NCI-H146 treated with DMSO at 0.1 percent for 48 hours (cell line): Measurements from ENCODE around the gene DNAJC13.

Source experiments
- DNase-seq: peaks from one replicate; lab custom pipeline; 2025; ENCODE audit not compliant: unreplicated experiment; lab: John Stamatoyannopoulos, UW

DNAJC13 gene

GRCh38 chr3:132543011-132543739, 125.9 kb downstream of the DNAJC13 start:
- DNase-seq: no peak

- no peak for DNase-seq
Observed at GRCh38 chr3:132544130-132544529, 126.8 kb downstream of the DNAJC13 start.

DNA sequence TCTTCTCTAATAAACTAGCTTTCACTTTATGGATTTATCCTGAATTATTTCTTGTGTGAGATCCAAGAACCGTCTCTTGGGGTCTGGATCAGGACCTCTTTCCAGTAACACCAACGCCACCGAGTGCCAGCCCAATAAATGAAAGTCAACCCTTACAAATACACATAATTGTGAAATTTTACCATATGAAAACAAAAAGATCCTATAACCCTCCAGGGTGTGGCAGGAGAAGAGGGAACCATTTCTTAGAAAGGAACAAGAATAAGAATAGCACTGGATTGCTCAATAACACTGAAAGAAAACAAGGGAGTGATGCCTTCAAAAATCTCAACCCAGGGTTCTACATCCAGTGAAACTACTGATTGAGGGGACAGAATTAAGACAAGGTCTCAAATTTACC, 128.2 kb downstream of the DNAJC13 start:
- no peak for DNase-seq

- DNase-seq: no peak
Observed at GRCh38 chr3:132549169-132549568, 131.9 kb downstream of the DNAJC13 start.

DNA sequence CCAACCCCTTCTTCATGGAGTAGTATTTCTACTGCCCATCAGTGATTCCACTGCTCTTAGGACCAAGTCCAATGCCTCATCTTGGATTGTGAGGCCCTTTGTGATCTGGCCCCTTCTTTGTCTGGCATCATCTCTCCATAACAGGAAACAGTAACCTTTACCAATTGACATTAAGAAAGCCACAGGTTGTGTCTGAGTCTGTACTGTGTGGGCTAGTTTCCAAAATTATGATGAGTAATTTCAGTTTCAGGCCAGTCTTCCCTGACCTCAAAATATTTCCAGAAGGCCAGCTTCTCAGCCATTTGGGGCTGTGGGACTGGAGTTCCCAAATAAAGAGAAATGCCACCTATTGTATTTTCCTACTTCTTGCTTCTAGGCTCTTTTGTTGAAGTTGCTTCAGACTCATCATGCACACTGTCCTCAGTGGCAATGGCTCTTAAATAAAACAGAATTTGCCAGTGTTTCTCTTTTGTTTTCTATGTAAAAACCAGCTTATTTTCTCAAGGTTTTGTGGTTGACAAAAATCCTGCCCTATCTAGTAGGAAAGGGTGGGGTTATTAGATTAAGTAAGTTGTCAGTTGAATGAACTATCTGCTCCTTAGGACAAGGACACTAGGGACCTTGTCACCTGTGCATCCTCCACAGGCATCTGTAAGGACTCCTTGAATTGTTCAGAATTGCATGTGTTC, 132.7 kb downstream of the DNAJC13 start:
- DNase-seq: no peak

DNA sequence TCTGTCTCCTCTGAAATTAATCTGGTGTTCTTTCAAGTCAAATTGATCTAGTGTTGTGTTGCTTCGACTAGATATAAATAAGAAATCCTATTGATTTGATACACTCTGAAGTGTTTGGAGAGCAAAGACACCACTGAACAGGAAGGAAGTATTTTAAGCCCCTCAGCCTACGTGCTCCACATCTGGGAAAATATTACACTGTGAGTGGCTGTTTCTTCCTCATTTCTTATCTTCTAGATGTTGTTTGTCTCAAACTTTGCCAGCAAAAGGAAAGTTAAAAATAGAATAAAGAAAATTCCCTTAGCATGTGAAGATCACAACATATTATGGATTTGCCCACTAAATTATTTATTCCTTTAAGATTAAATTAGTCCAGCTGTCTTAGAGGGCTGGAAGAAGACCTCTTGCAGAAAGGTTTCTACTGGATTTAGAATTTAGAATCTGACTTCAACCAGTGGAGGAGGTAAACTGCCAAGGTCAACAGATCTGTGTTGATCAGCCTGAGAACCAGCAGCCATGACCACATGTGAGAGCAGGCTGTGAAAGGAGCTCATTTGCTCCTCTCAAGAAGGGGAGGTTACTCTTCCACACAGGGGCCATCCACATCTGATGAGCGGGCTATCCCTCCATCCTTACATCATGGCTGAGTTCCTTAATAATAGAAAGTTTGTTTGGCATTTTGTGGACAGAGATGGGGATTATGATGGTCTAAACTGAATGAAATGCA, 133.4 kb downstream of the DNAJC13 start:
- DNase-seq: no peak

DNA sequence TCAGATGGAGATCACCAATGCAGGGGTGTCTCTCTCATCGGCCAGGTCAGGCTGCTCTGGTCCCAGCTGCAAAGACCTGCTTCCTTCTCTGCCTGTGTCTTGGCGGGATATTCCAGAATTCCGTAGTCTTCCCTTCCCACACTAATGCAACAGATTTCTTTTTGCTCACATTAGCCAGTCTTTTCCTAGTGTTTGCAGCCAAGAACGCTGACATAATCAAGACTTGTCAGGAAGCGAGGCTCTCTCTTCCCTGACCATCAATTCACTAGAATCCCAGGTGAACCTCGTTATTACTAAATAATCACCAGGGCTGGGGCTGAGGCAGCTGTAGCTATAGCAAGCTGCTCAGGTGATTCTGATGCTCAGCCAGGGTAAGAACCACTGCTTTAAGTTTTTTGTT, 136.5 kb downstream of the DNAJC13 start:
- DNase-seq: no peak

DNA sequence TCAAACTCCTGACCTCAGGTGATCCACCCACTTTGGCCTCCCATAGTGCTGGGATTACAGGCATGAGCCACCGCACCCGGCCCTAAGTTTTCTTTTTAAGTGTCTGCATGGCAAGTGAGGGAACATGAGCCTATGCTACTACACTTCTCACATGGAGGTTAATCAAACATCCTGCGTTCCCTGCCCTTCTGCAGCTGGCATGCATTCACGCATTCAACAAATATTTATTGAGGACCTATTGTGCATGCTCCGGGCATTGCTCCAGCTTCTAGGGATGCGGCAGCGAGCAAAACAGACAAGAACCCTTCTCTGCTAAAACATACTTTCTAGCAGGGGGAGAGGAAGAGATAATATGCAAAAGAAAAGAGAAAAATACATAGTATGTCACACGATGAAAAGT, 137.1 kb downstream of the DNAJC13 start:
- DNase-seq: peak; percentile 90

DNA sequence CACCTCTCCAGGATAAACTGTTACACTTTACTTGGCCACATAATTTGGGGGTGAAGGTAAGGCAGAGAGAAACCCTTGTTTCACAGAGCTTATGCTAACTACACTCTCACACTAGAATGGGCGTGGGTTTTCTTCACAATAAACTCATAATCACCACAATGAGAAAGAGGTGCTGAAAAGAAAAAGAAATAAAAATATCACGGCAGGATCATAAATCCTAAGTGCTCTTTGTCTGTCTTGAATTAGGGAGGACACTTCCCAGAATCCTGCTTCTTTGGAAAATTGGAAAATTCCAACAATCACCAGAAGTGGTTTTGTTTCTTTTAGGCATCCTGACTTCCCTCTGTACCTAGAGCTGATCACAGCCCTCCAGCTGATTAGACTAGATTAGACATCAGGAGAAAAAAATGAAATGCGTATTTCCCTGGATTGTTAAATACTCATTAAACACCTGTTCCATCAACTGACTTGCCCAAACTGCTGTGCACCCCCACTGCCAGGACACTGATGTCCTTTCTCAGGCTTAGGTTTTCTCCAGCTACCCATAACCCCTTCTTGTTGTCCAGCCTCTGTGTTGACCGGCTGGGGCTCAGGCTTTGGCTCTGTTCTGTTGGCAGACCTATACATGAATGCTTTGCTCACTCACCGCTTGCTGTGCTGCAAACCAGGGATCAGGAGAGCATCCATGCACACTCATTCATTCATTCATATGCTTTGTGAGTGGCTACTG, 138.2 kb downstream of the DNAJC13 start:
- DNase-seq: peak; percentile 49

- DNase-seq: peak; percentile 29
Observed at GRCh38 chr3:132556036-132556386, 138.7 kb downstream of the DNAJC13 start.

DNA sequence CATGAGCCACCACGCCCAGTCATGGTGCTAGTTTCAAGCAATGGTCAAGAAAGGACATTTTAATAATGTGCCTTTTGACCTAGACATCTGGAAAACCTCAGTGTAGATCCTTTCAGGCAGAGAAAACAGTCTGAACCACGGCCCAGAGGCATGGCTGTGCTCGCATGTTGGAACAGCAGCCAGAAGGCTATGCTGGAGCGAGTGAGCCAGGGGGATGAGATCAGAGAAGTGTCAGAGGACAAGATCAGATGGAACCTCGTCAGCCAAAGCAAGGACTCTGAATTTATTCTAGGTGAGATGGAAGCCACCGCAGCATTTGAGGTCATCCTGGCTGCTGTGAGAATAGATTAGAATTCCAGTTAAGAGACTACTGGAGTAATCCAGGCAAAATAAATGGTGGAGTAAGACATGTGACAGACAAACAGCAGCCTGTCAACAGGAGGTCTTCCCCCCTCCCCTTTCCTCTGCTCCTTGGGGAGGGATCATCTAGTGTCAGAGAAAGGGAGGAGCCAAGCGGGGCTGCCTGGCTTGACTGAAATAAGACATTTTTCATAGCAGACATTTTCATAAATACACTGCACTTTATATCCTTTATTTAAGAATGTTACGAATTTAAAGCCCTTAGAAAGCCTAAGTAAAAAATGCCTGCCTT, 139.3 kb downstream of the DNAJC13 start:
- DNase-seq: no peak

DNA sequence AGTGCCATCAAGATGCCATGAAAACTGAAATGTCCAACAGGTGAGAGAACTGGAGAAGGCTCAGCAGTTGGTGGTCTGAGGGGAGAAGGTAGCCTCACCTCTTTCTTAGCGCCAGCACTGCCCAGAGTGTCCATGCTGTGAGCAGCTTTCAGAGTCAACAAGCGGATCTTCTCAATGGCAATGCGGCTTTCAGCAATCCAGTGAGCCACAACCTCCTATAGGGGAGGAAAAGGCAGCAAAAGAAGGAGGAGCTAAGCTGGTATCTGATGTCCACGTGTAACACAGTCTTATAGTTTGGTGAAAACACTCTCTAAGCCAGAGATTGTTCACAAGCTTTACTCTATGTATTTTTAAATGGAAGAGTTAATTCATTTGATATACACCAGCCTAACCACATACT, 143.7 kb downstream of the DNAJC13 start:
- DNase-seq: peak; percentile 47

DNA sequence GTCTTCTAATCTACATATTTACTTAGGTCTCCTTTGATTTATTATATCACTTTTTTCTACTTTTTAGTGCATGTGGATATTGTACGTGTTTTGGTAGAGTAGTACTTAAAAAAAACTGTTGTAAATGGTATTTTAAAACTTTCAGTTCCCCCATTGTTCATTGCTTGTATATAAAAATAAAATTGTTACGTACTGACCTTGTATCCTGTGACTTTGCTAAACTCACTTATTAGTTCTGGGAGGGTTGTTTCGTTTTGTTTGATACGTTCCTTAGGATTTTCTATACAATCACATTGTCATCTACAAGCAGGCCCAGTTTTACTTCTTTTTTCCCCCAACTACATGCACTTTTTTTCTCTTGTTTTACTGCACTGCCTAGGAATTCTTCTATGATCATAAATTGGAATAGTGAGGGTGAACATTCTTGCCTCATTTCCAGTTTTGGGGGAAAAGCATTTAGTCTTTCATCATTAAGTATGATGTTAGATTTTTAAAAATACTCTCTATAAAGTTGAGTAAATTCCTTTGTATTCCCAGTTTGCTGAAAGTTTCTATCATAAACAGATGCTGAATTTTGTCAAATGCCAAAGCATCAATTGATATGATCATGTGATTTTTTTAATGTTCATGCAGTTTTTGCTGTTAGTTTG, 146.2 kb downstream of the DNAJC13 start:
- DNase-seq: no peak

- no peak for DNase-seq
Observed at GRCh38 chr3:132564070-132564465, 146.8 kb downstream of the DNAJC13 start.

DNA sequence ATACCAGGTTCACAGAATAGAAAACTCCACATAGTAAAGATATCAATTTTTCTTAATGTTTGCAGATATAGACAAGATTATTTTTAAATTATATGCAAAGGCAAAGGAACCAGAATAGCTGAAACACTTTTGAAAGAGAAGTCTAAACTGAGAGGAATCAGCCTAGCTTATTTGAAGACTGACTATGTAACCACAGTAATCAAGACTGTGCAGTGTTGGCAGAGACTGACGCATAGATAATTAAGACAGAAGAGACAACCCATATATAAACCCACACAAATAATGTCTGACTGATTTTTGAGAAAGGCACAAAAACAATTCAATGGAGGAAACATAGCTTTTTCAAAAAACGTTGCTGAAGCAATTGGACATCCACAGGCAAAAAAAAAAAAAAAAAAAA, 151.1 kb downstream of the DNAJC13 start:
- DNase-seq: no peak

GRCh38 chr3:132569153-132569552, 151.9 kb downstream of the DNAJC13 start:
- DNase-seq: no peak

DNA sequence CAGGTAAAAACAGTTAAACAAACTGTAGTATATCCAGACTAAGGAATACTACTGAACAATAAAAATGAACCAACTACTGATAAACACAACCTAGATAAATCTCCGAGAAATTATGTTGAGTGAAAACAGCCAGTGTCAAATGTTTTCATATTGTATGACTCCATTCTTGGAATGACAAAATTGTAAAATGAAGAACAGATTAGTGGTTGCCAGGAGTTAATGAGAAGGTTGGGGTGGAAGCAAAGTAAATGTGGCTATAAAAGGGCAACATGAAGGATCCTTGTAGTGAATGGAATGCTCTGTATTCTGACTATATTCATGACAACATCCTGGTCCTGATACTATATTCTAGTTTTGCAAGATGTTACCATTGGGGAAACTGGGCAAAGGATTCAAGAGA, 152.3 kb downstream of the DNAJC13 start:
- DNase-seq: no peak

- DNase-seq: no peak
Observed at GRCh38 chr3:132570016-132570415, 152.7 kb downstream of the DNAJC13 start.

GRCh38 chr3:132573797-132574211, 156.5 kb downstream of the DNAJC13 start:
- no peak for DNase-seq

GRCh38 chr3:132587401-132587800, 170.1 kb downstream of the DNAJC13 start:
- DNase-seq: no peak
